22Rv1 (cell line): ENCODE data around the gene TSPYL1.

Experiments used
- CTCF ChIP-seq: fragments of 450-650 bp; IDR thresholded peaks from 2 replicates; pipeline ENCODE4 v1.5.1; 2017; ENCODE audit warnings: mild to moderate bottlenecking
- ZFX ChIP-seq: fragments of 450-650 bp; IDR thresholded peaks from 2 replicates; pipeline ENCODE4 v1.6.1; 2017; ENCODE audit warnings: antibody characterized with exemption, borderline replicate concordance

DNA sequence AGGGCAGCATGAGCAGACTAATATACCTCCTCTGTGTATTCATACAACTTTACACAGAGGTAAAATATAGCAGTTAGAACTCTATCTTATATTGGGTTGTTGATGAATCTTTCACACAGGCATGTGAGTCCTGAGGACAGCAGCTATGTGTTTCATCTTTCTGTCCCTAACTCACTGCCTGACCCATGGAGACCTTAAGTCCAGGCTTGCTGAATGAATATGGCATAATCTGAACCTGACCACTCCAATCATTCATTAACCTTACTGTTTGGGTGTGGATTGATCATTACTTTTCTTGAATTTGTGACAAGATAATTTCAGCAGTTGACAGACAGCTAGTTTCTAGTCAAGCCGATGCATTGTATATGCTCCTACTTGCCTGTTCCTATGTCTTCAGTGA, 27.3 kb upstream of the TSPYL1 start:
- TF ChIP-seq CTCF (no peak), ZFX (no peak)
